ENCODE results near the gene MMP20.

Gene MMP20

DNA sequence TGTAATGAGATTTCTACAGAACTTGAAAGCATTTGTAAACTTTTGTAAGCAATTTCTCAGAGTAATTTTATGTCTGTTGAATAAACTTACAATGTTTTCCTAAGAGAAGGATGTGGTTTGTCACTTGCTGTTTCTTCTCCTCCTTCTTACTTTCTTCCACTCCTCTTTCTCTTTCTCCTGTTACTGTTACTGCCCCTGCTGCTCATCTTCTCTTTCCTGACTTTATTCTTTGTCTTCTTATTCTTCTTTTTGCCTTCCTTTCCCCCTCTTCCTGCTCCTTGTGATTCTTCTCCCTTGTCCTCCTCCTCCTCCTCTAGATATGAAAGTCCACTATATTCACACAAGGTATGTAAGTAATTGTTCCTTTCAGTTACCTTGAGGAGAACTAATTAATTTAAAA lies 63.5 kb downstream of the MMP20 start:
- no peaks in the 10 kb centered on the region for H3K27me3 Mint-ChIP-seq (ENCODE audit: low read depth)

GRCh38 chr11:102560555-102561011 lies 64.5 kb downstream of the MMP20 start:
- H3K9me3 Mint-ChIP-seq: no peaks in the 10 kb centered on the region

More for the DNA sequence above, 63.5 kb downstream of the MMP20 start:
- no peak for TF ChIP-seq CTCF (IDR thresholded peaks at IDR 0.05; ENCODE audit: unreplicated experiment in 3 of 3)
- H3K36me3 Mint-ChIP-seq (ENCODE audit: low read depth): no peaks in the 10 kb centered on the region
- H3K9me3 Mint-ChIP-seq: peaks cover 4% of the 10 kb centered on the region
- no peak overlapping the region for H3K4me3 Mint-ChIP-seq
- peaks cover 5% of the 10 kb centered on the region for H3K4me1 Mint-ChIP-seq
- H3K27ac Mint-ChIP-seq: no peak overlapping the region

GRCh38 chr11:102559839-102560238 lies 65.3 kb downstream of the MMP20 start:
- Mint-ChIP-seq H3K9me3 (no peaks in the 10 kb centered on the region), H3K27ac (no peak overlapping the region), H3K4me1 (peaks cover 5% of the 10 kb centered on the region), H3K4me3 (no peak overlapping the region), H3K27me3 (ENCODE audit: low read depth) (no peaks in the 10 kb centered on the region), H3K36me3 (ENCODE audit: low read depth) (no peaks in the 10 kb centered on the region)
- TF ChIP-seq CTCF (IDR thresholded peaks at IDR 0.05; ENCODE audit: unreplicated experiment in 3 of 3): no peak

More at GRCh38 chr11:102560555-102561011, 64.5 kb downstream of the MMP20 start:
- Mint-ChIP-seq H3K4me1 (peaks cover 5% of the 10 kb centered on the region), H3K27ac (peak overlapping the region in 1 of 3 experiments; percentile 46), H3K36me3 (ENCODE audit: low read depth) (no peaks in the 10 kb centered on the region), H3K27me3 (ENCODE audit: low read depth) (no peaks in the 10 kb centered on the region), H3K4me3 (peak overlapping the region in 1 of 3 experiments; percentile 68)
- TF ChIP-seq CTCF (IDR thresholded peaks at IDR 0.05; ENCODE audit: unreplicated experiment in 3 of 3): no peak

DNA sequence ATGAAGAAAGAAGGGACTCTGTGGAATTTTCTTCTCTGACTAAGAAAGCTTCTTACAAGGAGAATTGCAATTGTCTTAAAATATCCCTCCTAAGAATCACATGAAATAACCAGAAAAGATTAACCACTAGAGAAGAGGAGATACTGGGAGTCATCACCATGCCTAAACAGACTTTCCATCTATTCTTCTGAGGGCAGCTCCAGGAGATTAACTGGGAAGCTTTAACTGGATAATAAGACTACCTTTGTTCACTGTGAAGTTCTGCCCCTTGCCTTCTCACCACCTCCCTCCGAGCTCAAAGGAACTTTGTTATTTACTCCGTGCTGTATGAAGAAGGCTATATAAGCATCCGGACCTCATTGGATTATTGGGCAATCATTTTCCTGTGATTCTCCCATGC lies 70.0 kb downstream of the MMP20 start:
- Mint-ChIP-seq H3K36me3 (ENCODE audit: low read depth) (no peaks in the 10 kb centered on the region), H3K27me3 (ENCODE audit: low read depth) (no peaks in the 10 kb centered on the region)

DNA sequence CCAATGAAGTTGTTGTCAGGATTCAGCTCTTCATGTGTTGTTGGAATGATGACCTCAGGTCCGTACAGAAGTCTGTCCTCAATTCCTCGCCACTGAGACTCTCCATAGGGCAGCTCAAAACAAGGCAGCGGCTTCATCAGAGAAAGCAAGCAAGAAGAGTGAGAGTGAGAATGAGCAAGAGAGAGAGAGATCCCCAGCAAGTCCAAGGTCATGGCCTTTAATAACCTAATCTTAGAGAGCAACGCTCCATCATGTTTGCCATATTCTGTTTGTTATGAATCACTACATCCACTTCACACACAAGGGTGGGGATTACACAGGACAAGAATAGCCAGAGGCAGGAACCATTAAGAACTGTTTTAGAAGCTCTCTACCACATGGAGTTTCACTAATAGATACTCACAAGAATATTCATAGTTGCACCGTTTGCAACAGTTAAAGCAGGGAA lies 71.3 kb downstream of the MMP20 start:
- no peak overlapping the region for H3K27ac Mint-ChIP-seq
- no peaks in the 10 kb centered on the region for H3K4me1 Mint-ChIP-seq
- H3K27me3 Mint-ChIP-seq (ENCODE audit: low read depth): no peaks in the 10 kb centered on the region
- no peaks in the 10 kb centered on the region for H3K36me3 Mint-ChIP-seq (ENCODE audit: low read depth)
- TF ChIP-seq CTCF (IDR thresholded peaks at IDR 0.05; ENCODE audit: unreplicated experiment in 3 of 3): no peak
- H3K9me3 Mint-ChIP-seq: no peaks in the 10 kb centered on the region
- H3K4me3 Mint-ChIP-seq: no peak overlapping the region

More for the DNA sequence above, 70.0 kb downstream of the MMP20 start:
- TF ChIP-seq CTCF (IDR thresholded peaks at IDR 0.05; ENCODE audit: unreplicated experiment in 3 of 3): no peak
- Mint-ChIP-seq H3K4me3 (no peak overlapping the region), H3K4me1 (no peaks in the 10 kb centered on the region), H3K9me3 (no peaks in the 10 kb centered on the region), H3K27ac (no peak overlapping the region)

- Mint-ChIP-seq H3K27me3 (ENCODE audit: low read depth) (no peaks in the 10 kb centered on the region), H3K36me3 (ENCODE audit: low read depth) (no peaks in the 10 kb centered on the region), H3K4me3 (no peak overlapping the region), H3K9me3 (no peaks in the 10 kb centered on the region), H3K4me1 (no peaks in the 10 kb centered on the region), H3K27ac (no peak overlapping the region)
- no peak for TF ChIP-seq CTCF (IDR thresholded peaks at IDR 0.05; ENCODE audit: unreplicated experiment in 3 of 3)
These were observed 72.5 kb downstream of the MMP20 start for GRCh38 chr11:102552447-102553194.

Measured in nephron (organoid).